ENCODE results near the gene WWOX. TPM values are rescaled to one million over a fixed set of nuclear protein-coding genes. Genes with fewer than 3 reads are reported as not detected.

The WWOX gene
- total and polyA plus RNA-seq, 2 of the 4 experiments (the other 2 are of a cell fraction) = 2.7 to 5.4 TPM

DNA sequence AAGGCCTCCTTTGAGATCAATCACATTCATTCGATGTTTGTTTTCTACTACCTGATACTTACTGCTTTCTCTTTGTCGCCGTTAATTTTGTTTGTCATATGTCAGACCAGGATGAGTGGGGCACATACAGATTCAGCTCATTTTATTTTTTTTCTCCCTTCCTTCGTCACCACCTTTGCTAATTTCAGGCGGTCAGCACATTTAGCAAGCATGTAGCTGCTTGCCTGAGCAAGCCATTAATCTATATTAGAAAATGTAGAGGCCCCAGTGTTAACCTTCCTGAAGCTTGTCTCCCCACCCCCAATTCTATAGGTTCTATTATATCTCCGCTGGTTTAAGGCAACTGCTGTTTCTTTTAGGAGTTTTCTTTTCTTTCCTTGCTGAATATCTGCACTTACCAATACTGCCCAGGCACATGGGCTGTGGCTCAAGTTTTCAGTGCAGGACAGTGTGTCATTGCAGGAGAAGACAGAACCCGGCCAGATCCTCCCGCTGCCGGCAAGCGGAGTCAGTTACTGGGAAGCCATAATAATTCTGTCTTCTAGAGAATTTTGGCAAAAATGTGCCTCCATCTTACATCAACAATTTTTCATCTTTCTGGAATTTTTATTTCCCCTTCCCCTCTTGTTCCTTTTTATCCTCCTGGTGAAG lies 714.3 kb downstream of the WWOX start:
- no peak overlapping the region for H2BK15ac ChIP-seq (ENCODE audit: low read depth, low read length)
- peaks cover 19% of the 10 kb centered on the region for H3K9me3 ChIP-seq (ENCODE audit: control insufficient read depth, insufficient read depth, low read length)
- no peak overlapping the region for H3K9ac ChIP-seq (ENCODE audit: low read depth, low read length)
- TF ChIP-seq RFX5 (IDR thresholded peaks at IDR 0.05; ENCODE audit: low read depth, low read length) = no peak
- TF ChIP-seq NFE2L2 (IDR thresholded peaks at IDR 0.05; ENCODE audit: low read depth, low read length) = no peak
- no peak for TF ChIP-seq FOS (IDR thresholded peaks at IDR 0.05; ENCODE audit: low read depth, low read length)
- TF ChIP-seq SMC3 (IDR thresholded peaks at IDR 0.05; ENCODE audit: low read depth, low read length) = no peak
- no peak for TF ChIP-seq BHLHE40 (IDR thresholded peaks at IDR 0.05; ENCODE audit: low read depth, low read length)
- no peak for TF ChIP-seq MAZ (IDR thresholded peaks at IDR 0.05; ENCODE audit: borderline replicate concordance, low read depth, low read length)
- no peak for TF ChIP-seq RCOR1 (IDR thresholded peaks at IDR 0.05; ENCODE audit: insufficient replicate concordance, low read length)
- TF ChIP-seq RAD21 (IDR thresholded peaks at IDR 0.05; ENCODE audit: low read length) = no peak
- no peak for TF ChIP-seq POLR2A (IDR thresholded peaks at IDR 0.05; ENCODE audit: low read depth, low read length)
- TF ChIP-seq, protein P1, sequence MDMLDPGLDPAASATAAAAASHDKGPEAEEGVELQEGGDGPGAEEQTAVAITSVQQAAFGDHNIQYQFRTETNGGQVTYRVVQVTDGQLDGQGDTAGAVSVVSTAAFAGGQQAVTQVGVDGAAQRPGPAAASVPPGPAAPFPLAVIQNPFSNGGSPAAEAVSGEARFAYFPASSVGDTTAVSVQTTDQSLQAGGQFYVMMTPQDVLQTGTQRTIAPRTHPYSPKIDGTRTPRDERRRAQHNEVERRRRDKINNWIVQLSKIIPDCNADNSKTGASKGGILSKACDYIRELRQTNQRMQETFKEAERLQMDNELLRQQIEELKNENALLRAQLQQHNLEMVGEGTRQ (IDR thresholded peaks at IDR 0.05; ENCODE audit: low read depth, low read length) = no peak
- TF ChIP-seq MXI1 (IDR thresholded peaks at IDR 0.05; ENCODE audit: borderline replicate concordance, low read depth, low read length) = no peak
- ChIA-PET POLR2A (ENCODE audit: unreplicated experiment) (no interaction called here), CTCF (no interaction called here)
- 50% methylated on average over 4 of the region's 10 CpGs; no CpG with 5 or more reads in 1 of the 2 experiments for WGBS, 2 experiments (ENCODE audit: extremely low coverage in 2 of 2, insufficient read length in 1 of 2)
- no peaks in the 10 kb centered on the region for H3K27me3 ChIP-seq (ENCODE audit: control insufficient read depth, insufficient read depth, low read length)
- no peak overlapping the region for H2AFZ ChIP-seq (replicated peaks; ENCODE audit: low read length, poor library complexity)
- no peak overlapping the region for H4K8ac ChIP-seq (ENCODE audit: low read depth in 2 of 2, low read length in 2 of 2)
- H4K20me1 ChIP-seq (ENCODE audit: insufficient read depth, low read length) = no peaks in the 10 kb centered on the region
- in situ Hi-C loops (cut with MboI; ENCODE audit: low sequenced_read_pairs) (no loop called here), intact Hi-C loops (cut with micrococcal nuclease) (no loop called here), dilution Hi-C loops (cut with HindIII; ENCODE audit: low sequenced_read_pairs, unreplicated experiment) (no loop called here)
- DNase-seq = no peak
- H3K9me1 ChIP-seq (ENCODE audit: insufficient read depth, low read length) = no peaks in the 10 kb centered on the region
- H3K4ac ChIP-seq (ENCODE audit: low read depth, low read length) = no peak overlapping the region
- H4K5ac ChIP-seq (ENCODE audit: low read depth, low read length) = no peak overlapping the region
- no peak overlapping the region for H2BK20ac ChIP-seq (ENCODE audit: low read depth, low read length)
- H3K79me1 ChIP-seq (ENCODE audit: low read depth in 1 of 2, low read length in 2 of 2) = no peaks in the 10 kb centered on the region
- H3K18ac ChIP-seq (ENCODE audit: low read depth, low read length) = no peak overlapping the region
- H3K27ac ChIP-seq (ENCODE audit: insufficient read depth, low read length) = no peak overlapping the region
- H3K4me3 ChIP-seq (ENCODE audit: insufficient read depth, low read depth, low read length) = no peak overlapping the region
- H4K91ac ChIP-seq (ENCODE audit: insufficient read depth, low read depth, low read length) = no peak overlapping the region
- H3K4me1 ChIP-seq (ENCODE audit: control insufficient read depth, insufficient read depth, low read length) = no peaks in the 10 kb centered on the region
- no peak for ATAC-seq (ENCODE audit: low read depth)
- no peak overlapping the region for H2BK5ac ChIP-seq (ENCODE audit: low read depth, low read length, poor library complexity, severe bottlenecking)
- H3K56ac ChIP-seq (ENCODE audit: extremely low read depth, insufficient read depth, low read length) = no peak overlapping the region
- no peak overlapping the region for H2BK120ac ChIP-seq (ENCODE audit: low read depth, low read length)
- H2AK5ac ChIP-seq (ENCODE audit: low read depth, low read length) = no peak overlapping the region
- H2AK9ac ChIP-seq (replicated peaks; ENCODE audit: low read depth, low read length, poor library complexity) = no peak overlapping the region
- no peak overlapping the region for H3K14ac ChIP-seq (replicated peaks; ENCODE audit: low read depth, low read length)
- H3K23ac ChIP-seq (ENCODE audit: low read depth, low read length) = no peak overlapping the region
- BruUV-seq (replicated peaks) = no TSS peak
- no peaks in the 10 kb centered on the region for H3K36me3 ChIP-seq (ENCODE audit: control insufficient read depth, insufficient read depth, low read length)
- H3K4me2 ChIP-seq (ENCODE audit: low read depth, low read length) = no peak overlapping the region
